GM12865 (cell line): ENCODE data around the gene ZP1.

Experiments used
- DNase-seq: peaks from one replicate; pipeline ENCODE4 v3.0.0; 2010; ENCODE audit warnings: low read depth
- H3K4me3 ChIP-seq: 2 replicates; pipeline ENCODE4 v1.5.1; 2011; ENCODE audit warnings: mild to moderate bottlenecking, low read depth, low read length, control low read depth
- CTCF ChIP-seq: IDR thresholded peaks from 2 replicates; pipeline ENCODE4 v1.5.1; 2011; ENCODE audit warnings: low read length, control low read depth, low read depth, inconsistent platforms; ENCODE audit not compliant: insufficient read depth; ENCODE audit errors: missing control alignments

Gene ZP1

GRCh38 chr11:60899977-60900376, 32.6 kb downstream of the ZP1 start:
- no peak for DNase-seq
- TF ChIP-seq CTCF: no peak
- no peak overlapping the region for H3K4me3 ChIP-seq

- TF ChIP-seq CTCF: no peak
- no peak for DNase-seq
- H3K4me3 ChIP-seq: no peak overlapping the region
Observed at GRCh38 chr11:60900673-60901404, 33.5 kb downstream of the ZP1 start.

GRCh38 chr11:60902625-60903024, 35.3 kb downstream of the ZP1 start:
- H3K4me3 ChIP-seq: no peak overlapping the region
- no peak for TF ChIP-seq CTCF
- no peak for DNase-seq

- peak overlapping the region; percentile 74 for H3K4me3 ChIP-seq
- TF ChIP-seq CTCF: no peak
- no peak for DNase-seq
Observed at GRCh38 chr11:60905047-60905446, 37.7 kb downstream of the ZP1 start.

GRCh38 chr11:60905551-60906113, 38.3 kb downstream of the ZP1 start:
- H3K4me3 ChIP-seq: peak overlapping the region; percentile 74
- no peak for TF ChIP-seq CTCF
- DNase-seq: no peak

GRCh38 chr11:60906132-60906972, 39.0 kb downstream of the ZP1 start, which contains the start of gene PRPF19:
Gene PRPF19, minus strand, starts transcription at chr11:60906585. Its CDS starts 203 bp downstream, at chr11:60906382.
- peak within 1 kb of the TSS; percentile 74 for H3K4me3 ChIP-seq
- no peak for TF ChIP-seq CTCF
- peak; percentile 98 for DNase-seq
